Measurements from ENCODE around the gene FOXC2.

FOXC2 gene

GRCh38 chr16:86590501-86591144 lies 24.0 kb downstream of the FOXC2 start:
- no peak for DNase-seq (ENCODE audit: low read depth)

DNA sequence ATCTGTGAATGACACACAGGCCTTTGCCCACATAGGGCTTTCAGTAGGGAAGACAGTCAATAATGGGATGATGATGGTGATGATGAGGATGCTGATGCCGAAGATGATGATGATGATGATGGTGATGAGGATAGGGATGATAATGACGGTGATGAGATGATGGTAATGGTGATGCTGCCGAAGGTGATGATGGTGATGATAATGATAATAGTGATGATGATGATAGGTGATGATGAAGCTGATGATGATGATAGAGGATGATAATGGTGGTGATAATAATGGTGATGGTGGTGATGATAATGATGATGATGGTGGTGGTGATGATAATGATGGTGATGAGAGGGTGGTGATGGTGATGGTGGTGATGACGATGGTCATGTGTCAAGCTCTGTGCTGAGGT lies 24.6 kb downstream of the FOXC2 start:
- DNase-seq (ENCODE audit: low read depth), result no peak

GRCh38 chr16:86593913-86594620 lies 27.4 kb downstream of the FOXC2 start:
- no peak for DNase-seq (ENCODE audit: low read depth)

DNA sequence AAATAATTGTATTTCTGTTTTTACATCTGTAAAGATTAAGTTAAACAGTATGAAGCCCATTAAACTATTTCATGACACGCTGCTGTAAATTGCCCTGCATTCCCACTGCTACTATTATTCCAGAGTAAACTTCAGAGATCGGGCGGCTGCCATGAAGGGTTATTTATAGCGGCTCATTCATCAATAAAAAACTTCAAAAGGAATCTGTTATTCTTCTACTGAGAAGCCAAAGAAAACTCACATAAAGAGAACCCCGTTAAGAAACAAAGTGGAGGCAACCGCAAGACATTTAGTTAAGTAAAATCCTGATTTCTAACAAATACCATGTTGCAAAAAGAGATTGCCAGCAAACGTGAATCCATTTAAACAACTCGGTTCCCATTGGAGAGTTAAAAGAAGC lies 28.1 kb downstream of the FOXC2 start:
- no peak for DNase-seq (ENCODE audit: low read depth)

DNA sequence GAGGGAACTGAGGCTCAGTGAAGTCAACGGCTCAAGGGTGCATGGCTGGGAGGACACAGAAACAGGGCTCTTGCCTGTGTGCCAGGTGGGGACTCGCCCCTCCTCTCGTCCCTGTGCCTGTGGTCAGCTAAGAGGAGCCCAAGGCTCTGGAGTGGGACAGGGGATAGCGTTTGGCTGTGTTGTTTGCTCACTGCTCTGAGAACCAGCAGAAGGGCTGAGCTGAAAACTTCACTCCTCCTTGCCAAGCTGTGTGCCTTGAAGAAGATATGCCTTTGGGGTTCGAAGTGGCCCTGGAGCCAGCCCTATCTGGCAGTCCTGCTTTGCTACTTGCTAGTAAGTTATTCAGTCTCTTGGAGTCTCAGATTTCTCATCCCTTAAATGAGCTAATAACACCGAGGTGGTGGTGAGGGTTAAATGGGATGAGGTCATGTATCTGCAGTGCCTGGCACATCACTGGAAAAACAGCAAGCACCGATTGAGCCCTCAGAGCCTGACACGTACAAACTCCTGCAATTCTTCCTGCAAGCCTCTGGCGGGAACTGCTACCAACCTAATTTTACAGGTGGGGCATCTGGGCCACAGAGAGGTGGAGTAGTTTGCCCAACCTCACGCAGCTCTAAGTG lies 29.5 kb downstream of the FOXC2 start:
- no peak for DNase-seq (ENCODE audit: low read depth)

- no peak for DNase-seq (ENCODE audit: low read depth)
Observed at GRCh38 chr16:86597126-86597879, 30.7 kb downstream of the FOXC2 start.

DNA sequence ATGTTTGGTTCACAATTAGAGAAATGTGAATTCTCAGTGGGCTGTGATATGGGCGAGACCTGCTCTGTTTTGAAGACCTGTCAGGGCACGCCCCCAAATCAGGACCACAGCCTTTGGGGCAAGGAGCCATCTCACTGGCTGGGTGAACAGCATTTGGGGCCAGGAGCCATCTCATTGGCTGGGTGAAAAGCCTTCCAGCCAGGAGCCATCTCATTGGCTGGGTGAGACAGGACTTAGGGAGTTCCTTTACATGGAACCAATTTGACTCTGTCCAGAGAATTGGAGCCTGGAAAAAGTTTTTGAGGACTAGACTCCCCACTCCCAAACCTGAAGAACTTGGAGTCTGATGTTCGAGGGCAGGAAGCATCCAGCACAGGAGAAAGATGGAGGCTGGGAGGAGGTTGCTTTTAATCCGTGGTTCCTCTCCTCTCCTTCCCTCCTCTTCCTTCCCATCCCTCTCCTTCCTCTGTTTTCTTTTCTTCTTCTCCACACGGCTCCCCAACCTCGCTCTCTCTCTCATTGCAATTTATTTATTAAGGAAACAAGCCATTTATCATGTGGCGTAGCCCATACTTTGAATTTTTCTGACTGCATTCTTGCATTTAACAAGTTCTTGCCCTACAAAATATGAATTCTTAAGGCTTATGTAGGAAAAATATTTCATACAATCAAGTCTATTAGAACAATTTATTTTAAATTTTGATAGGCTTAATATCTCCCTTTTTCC lies 31.4 kb downstream of the FOXC2 start:
- DNase-seq (ENCODE audit: low read depth), result no peak

DNA sequence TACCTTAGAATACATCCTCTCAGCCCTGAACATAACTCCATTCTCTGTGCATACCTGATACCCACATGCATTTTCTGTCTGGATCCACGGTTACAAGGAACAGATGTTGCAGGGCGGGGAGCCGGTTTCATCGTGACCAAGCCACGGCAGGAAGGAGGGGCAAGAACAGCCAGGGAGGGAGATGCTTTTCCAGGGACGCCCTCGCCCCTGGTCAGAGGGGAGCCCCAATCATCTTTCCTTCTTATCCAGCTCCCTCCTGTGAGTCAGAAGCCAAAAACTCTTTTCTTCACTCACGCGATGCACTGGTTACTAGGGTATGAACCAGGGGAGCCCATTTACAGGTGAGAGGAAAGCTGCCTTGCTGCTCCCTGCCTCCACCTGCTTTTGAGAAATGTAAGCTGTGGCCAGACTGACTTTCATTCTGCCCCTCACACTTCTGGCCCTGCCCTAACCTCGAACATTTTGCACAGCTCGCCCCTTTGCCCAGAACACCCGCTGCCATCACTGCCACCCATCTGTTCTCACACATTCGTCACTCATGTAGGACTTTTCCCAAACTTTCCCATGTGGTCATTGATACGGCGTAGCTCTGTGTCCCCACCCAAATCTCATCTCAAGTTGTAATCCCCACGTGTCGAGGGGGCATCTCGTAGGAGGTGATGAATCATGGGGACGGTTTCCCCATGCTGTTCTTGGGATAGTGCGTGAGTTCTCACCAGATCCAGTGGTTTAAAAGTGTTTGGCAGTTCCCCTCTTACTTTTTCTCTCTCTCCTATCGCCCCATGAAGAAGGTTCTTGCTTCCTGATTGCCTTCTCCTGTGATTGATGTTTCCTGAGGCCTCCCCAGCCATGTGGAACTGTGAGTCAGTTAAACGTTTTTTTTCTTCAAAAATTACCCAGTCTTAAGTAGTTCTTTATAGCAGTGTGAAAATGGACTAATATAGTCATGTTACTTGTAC lies 32.3 kb downstream of the FOXC2 start:
- no peak for DNase-seq (ENCODE audit: low read depth)

DNA sequence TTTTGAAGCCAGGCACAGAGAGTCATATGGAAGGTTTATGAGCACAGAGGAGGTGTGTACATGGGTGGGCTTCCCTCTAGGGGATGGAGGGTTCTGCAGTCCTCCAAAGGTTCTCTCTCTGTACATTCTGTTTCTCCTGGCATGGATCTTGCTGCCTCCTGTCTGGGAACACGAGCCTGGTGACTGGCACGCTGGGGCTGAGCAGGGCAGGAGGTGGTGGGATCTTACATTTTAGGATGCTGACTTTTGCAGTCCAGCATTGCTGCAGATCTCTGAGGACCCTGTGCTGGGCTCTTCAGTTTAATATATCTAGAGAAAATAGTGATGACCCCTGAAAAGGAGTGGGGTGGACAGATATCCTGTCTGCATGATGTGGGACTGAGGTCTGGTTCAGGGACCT lies 34.7 kb downstream of the FOXC2 start:
- DNase-seq (ENCODE audit: low read depth), result no peak

GRCh38 chr16:86602521-86602920 lies 35.9 kb downstream of the FOXC2 start:
- DNase-seq (ENCODE audit: low read depth), result no peak

GRCh38 chr16:86604436-86605193 lies 38.0 kb downstream of the FOXC2 start:
- peak; percentile 22 for DNase-seq (ENCODE audit: low read depth)

DNA sequence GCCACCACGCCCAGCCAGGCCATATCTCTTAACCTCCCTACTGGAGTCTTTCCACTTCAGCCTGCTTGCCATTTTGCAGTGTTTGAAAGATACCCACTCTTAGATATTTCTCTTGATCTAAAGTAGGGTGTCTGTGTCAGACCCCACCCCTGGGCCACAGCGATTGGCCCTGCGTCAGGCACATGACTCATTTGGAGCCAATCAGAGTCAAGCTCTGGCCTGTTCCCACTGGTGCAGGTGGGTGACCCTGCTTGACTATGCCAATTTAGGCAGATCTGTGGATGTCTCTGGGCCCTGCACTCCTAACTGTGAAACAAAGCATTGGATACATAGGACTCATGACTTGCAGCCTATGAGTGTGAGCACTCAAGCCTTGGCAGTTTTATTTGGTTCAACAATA lies 39.3 kb downstream of the FOXC2 start:
- no peak for DNase-seq (ENCODE audit: low read depth)

DNA sequence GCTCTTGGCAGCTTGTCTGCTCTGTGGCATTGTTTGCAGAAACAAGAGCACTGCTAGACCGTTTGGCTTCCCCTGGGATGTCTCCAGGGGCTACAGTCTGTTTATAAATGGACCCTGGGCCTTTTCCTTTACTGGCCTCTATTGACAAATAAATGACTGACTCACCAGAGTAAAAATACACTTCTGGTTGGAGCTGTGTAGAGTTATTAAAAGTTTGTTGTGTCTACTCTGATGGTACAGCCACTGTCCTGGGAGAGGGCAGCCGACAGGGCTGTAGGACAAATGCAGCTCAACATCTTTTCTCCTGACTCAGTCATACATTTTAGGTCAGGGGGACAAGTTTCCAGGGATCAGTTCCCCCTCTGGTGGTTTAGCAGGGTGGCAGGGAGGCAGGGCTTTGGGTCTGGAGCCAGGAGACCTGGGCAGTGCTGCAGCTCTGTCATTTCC lies 41.7 kb downstream of the FOXC2 start:
- DNase-seq (ENCODE audit: low read depth), result no peak

DNA sequence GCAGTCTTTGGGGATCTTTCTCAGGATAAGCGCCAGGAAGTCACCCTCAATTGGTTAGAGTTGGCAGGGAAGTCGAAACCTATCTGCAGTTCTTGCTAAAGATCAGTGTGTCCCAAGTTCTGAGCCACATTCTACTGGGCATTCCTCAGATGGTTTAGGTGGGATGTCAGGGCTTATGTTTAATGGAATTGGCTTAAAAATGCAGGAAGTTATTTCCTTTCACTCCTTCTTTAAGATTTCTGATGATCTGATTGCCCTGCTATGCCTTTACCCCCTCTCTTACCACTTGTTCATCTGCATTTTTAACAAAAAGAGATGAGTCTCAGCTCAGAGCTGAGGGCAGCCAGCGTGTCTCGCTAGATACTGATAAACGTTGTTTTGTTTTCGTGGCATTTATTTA lies 42.5 kb downstream of the FOXC2 start:
- DNase-seq (ENCODE audit: low read depth), result no peak

- no peak for DNase-seq (ENCODE audit: low read depth)
Observed at GRCh38 chr16:86609661-86610060, 43.0 kb downstream of the FOXC2 start.

DNA sequence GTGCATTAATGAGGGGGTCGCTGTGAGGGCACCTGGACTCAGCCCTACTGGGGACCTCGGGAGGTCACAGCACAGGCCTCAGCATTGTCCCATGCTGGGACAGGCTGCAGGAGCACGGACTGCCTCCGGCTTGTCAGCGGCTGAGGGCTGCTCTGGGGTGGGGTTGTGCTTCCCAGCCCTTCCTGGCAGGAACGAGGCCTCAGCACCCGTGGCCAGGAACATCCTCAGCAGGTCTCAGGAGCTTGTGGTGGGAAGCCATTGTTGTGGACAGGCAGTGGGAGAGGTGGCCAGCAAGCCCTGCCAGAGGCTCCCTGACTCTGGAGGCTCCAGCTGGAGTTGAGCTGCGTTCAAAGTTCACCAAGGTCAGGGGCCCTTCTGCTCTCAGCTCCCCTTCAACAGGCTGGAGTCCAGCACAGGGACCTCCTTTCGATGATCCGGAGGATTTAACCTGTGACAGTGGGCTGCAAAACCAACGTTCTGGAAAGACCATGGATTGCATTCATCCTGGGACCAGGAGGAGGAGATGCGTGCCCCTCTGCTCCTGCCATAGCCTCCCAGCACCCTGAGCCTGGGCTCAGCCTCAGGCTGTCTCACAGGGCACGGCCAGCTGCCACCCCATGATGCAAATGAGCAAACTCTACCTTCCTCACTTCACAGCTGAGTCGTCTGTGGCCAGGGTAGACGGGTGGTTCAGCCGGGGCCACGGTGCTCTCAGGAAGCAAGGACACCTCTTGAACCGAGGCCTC lies 44.3 kb downstream of the FOXC2 start:
- DNase-seq (ENCODE audit: low read depth), result no peak

DNA sequence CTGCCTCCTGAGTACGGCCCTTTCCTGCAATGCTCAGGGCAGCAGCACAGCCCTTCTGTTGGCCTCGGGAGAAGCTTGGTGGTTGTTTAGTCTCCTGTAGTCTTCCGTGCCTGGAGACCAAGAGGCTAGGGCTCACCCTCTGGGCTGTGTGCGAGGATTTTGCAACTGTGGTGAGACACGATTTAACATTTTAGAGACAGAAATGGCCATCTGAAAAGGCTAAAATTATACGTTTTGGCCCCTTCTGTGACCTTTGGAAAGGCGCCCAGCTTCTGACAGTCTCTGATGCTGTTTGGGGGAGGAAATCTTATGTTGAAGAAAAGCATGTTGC lies 44.9 kb downstream of the FOXC2 start:
- no peak for DNase-seq (ENCODE audit: low read depth)

GRCh38 chr16:86611941-86612340 lies 45.3 kb downstream of the FOXC2 start:
- no peak for DNase-seq (ENCODE audit: low read depth)

GRCh38 chr16:86614699-86615098 lies 48.1 kb downstream of the FOXC2 start:
- DNase-seq (ENCODE audit: low read depth), result no peak

GRCh38 chr16:86616906-86617305 lies 50.3 kb downstream of the FOXC2 start:
- DNase-seq (ENCODE audit: low read depth), result no peak
